LNCAP (cell line): ENCODE data around the gene SLC5A10.

Experiments used
- CTCF ChIP-seq: fragments of 450-650 bp; IDR thresholded peaks from 2 replicates; pipeline ENCODE4 v1.5.1; 2017; ENCODE audit warnings: mild to moderate bottlenecking

SLC5A10 gene

GRCh38 chr17:18951941-18952842 is at the start of gene SLC5A10:
Gene SLC5A10 (plus strand): TSS chr17:18952165. CDS start chr17:18952206, 41 bp downstream.
- TF ChIP-seq CTCF: no peak

- TF ChIP-seq CTCF: no peak
These were observed 47.5 kb upstream of the SLC5A10 start for GRCh38 chr17:18904482-18904881.

GRCh38 chr17:18905226-18905625 is 46.7 kb upstream of the SLC5A10 start:
- TF ChIP-seq CTCF: no peak

DNA sequence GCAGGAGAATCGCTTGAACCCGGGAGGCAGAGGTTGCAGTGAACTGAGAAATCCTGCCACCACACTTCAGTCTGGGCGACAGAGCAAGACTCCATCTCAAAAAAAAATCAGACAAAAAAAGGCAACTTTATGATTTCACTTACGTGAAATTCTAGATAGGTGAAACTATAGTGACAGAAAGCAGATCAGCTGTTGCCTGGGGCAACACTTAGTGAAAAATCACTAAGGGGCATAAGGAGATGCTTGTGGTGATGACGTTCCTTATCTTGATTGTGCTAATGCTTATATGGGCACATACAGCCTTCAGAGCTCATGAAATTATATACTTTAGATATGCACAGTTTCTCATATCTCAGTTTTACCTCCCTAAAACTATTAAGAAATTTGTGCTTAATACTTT is 41.6 kb upstream of the SLC5A10 start:
- no peak for TF ChIP-seq CTCF

GRCh38 chr17:18910881-18911280 is 41.1 kb upstream of the SLC5A10 start:
- no peak for TF ChIP-seq CTCF

GRCh38 chr17:18916816-18917500 is 35.0 kb upstream of the SLC5A10 start:
- TF ChIP-seq CTCF: no peak

DNA sequence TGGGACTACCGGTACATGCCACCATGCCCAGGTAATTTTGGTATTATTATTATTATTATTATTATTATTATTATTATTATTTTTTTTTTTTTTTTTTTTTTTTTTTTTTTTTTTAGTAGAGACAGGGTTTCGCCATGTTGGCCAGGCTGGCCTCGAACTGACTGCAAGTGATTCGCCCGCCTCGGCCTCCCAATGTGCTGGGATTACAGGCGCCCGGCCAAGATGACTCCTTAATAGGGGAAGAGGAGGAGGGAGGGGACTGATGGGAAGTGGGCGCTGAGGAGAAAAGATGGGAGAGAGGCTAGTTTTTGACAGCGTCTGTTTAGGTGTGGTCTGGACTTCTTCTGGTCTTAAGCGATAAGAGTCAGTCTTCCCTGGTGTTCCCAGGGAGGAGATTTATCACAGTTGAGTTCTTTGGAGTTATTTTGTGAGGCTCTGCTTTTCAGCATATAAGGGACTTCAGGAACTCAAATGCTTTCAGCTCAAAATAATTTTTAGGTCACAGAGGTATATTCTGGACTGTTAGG is 34.4 kb upstream of the SLC5A10 start:
- no peak for TF ChIP-seq CTCF
